Retina (tissue), 1 donor: ENCODE results near the gene DLG2.
"Not testable (repeated sequence)": the region's sequence is repeated elsewhere in the genome, so short reads cannot be mapped to it uniquely, and the experiment has no call there.

Source experiments
- DNase-seq: peaks from one replicate; pipeline ENCODE4 v3.0.0-alpha.2; 2016

DLG2 gene

DNA sequence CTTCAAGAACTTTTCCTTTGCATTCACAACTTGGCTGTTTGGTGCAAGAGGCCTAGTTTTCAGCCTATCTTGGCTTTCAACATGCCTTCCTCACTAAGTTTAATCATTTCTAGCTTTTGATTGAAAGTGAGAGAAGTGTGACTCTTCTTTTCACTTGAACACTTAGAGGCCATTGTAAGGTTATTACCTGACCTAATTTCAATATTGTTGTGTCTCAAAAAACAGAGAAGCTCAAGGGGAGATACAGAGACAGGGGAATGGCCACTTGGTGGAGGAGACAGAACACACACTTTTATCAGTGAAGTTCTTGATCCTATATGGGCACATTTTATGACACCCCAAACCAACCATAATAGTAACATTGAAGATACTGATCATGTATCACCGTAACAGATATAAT is 532.3 kb downstream of the DLG2 start:
- DNase-seq: no peak

DNA sequence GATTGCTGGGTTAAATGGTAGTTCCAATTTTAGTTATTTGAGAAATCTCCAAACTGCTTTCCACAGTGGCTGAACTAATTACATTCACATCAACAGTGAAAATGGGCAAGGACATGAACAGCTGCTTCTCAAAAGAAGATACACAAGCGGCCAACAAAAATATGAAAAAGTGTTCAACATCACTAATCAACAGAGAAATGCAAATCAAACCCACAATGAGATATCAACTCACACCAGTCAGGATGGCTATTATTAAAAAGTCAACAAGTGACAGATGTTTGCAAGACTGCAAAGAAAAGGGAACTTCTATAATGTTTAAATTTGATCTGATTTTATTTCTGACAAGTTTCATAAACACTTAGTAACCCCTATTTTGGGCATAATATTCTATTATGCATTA is 537.5 kb downstream of the DLG2 start:
- DNase-seq: no peak

DNA sequence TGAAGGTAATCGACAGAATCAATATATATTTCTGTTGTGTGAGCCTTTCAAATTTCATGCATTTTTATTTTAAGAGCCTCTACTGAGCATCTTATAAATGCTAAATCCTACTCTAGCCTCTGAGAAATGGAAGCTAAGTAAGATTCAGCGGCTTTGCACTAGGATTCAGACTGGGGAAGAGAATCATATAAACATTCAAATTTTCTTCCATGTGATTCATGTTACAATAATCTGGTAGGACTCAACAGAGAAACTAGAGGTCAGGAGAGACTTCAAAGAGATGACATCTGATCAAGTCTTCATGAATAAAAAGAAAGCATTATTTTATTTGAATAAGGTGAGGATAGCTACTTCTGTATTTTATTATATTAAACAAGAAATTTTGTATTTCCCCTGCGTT is 538.9 kb downstream of the DLG2 start:
- no peak for DNase-seq

DNA sequence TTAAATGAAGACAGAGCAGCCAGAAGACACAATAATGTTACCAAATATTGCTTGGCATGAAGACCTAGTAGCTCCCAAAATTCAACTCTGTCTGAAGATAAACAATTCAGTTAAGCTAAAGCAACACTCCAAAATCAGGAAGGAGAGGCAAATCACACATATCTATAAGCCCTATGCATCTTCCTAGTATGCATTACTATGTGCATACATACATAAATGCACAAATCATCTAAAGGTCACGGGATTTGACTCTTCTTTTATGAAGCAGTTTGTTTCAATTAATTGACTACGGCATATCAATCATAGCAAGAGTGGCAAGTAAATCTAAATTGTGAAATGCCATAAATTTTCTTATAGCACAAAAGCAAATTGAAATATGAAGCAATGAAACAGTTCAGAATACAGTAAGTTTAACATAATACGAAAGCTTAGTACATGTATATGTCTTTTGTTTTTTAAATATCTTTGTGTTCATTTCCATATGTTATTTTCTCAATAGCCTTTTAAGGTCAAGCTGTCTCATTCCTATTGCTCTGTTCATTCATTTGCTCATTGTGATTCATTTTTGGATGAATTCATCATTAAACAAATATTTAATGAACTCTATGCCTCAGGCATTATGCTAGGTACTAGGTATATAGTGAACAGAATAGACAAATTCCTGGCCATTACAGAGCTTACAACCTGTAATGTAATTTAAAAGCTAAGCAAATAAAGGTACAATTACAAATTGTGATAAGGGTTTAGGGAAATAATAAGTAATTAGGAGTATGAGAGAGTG is 540.5 kb downstream of the DLG2 start:
- no peak for DNase-seq

DNA sequence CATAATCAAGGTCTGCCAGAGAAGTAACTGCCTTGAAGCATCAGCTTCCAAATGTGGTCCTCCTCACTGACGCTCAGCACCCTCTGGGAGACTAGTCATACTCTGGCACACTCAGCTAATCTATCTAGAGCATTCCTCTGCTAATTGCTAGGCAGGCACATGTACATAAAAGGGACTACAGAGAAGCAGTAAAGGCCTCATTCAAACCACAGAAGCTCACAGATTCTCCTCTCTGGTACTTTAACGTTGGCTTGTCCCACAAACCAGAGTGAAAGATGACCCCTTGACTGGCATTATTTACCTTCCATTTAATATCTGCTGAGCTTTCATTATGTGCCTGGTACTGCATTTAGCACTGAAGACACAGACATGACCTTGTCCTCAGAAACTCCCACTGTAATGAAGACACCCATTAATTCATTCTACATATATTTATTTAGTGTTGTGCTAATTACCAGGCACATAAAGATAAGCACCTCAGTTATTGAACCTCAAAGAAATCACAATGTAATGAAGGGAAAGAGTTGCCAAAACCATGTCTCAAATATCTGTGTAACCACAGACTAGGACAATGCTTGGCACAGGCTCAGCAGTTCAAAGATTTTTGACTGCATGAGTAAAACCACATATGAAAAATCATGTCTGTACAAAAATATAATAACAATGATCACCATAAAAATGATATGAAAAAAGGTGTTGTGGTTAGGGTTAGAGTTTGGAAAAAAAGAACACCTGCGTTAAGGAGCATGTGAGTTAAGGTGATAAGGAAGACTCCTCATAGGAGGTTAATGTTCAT is 550.4 kb downstream of the DLG2 start:
- DNase-seq: no peak

DNA sequence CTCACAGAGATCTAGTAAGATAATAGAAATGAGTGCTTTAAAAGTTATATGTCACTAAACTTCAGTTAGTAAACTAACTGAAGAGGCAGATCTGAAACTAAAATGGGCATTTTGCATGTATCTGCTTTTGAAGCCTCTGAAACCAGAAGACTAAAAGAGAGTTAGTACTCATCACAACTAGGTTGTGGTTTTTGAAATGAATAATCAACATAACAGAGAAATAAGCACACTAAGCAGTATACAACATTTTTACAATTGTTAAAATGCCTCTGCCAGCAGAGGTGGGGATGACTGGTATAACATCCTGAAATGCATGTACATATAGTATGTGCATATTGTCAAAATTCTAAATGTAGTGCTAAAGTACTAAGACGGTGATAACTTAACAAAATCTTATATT is 564.5 kb downstream of the DLG2 start:
- DNase-seq: no peak

DNA sequence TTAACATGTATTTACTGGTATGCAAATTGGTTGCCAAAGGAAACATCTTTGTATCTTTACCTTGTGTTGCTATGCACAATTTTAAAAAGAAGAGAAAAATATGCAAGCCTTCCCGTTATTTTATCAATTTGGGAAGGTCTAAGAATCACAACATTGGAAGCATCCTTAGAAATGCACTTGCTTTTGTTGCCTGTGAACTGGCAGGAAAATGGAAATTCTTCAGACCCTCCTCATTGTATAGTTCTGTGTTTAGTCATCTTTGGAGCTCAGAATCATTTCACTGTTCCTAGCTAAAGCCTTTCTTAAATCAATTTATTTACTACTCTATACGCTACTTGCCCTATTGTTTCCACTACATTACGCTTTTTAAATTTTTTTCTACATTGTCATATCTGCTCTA is 574.5 kb downstream of the DLG2 start:
- DNase-seq: no peak

DNA sequence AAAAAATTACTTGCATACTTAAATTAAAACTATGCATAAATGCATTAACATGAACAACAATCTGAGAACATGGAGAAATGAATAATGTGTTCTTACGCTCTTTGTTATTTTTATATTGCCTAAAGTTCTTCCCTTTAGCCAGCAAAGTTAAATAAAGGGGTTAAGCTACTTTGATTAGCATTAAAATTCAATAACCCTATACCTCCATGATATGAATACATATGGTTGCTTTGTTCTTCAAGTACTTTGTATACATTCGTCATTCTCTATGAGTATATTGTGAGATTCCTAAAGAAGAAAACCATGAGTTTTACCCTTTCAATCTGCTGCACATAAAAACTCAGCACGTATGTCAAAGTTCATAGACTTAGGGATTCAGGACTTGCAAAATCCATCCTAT is 578.3 kb downstream of the DLG2 start:
- no peak for DNase-seq

DNA sequence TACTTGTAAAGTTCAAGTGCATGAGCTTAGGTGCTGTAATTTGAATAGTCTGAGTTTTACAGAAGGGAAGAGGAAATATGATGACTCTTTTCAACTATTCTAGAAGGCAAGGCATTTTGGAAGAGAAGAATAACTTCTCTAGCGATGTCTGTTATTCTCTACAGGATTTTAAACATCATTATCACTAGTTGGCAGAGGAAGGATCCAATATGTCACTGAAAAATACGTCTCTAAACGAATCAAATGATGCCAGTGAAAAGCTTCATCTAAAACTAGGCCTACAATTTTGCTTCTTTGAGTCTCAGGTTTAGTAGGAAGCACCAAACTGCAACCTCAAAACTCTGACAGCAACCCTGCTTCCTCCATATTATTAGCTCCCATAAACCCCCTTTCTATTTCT is 581.4 kb downstream of the DLG2 start:
- no peak for DNase-seq

DNA sequence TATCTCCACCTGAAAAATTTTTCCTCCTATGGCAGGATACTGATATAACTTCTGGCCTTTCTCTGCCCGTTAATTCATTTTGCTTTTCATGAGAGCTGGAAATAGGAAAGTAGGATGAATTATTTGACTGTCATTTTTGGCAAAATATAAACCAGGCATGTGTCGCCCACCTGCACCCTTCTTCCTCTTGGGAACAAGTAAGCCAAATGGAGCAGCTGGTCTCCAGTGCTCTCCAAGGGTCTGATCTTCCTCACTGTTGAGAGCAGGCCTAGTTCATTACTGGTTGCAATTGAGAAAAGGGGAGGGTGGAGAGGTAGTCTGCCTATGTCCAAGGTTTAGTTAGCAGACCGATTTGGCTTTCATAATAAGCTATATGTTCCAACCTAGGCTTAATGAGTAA is 582.2 kb downstream of the DLG2 start:
- DNase-seq: no peak

DNA sequence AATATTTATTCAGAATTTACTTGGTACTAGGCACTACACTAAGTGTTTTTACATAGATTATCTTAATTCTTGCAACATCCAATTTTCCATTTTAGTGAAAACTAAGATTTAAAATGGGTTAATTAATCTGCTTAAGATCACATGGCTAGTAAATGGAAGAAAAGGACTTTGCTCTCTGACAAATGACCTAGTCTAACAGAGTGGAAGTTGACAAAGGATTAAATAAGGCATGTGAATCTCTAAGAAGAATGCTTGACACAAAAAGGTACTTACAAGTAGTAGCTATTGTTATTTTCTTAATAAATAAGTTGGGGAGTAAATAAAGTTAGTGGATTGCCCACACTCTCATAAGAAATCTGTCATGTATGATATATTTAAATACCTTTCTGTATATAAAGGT is 584.8 kb downstream of the DLG2 start:
- DNase-seq: no peak

DNA sequence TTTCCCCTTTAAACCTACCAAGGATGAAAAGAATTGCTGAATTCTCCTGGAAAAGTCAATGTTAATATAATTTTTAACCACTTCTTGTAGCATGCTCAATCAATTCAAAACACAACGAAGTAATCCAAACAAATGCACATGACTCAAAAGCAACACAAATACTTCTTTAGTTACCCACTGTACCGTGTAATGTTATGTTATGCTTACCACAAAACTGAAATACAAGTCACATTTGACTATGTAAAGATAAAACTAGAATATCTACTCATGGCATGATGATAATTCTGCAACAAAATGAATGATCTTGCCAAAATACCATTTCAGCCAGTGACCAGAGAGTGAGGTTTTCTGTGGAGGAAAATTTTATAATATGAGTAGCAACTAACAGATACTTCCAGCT is 587.0 kb downstream of the DLG2 start:
- no peak for DNase-seq

DNA sequence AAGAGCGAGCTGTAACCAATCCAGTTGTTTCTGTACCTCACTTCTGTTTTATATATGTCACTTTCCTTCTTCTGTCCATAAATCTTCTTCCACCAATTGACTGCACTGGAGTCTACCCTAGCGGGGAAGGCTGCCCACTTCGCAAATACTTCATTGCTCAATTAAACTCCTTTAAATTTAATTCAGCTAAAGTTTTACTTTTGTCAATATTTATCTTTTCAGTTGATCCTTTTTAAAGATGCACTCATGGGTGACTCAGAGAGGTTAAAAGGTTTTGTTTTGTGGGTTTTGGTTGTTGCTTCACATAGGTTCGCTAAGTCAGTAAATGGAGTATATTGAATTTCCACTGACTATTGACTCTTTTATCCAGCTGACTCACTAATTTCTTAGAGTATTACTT is 597.2 kb downstream of the DLG2 start:
- DNase-seq: no peak

DNA sequence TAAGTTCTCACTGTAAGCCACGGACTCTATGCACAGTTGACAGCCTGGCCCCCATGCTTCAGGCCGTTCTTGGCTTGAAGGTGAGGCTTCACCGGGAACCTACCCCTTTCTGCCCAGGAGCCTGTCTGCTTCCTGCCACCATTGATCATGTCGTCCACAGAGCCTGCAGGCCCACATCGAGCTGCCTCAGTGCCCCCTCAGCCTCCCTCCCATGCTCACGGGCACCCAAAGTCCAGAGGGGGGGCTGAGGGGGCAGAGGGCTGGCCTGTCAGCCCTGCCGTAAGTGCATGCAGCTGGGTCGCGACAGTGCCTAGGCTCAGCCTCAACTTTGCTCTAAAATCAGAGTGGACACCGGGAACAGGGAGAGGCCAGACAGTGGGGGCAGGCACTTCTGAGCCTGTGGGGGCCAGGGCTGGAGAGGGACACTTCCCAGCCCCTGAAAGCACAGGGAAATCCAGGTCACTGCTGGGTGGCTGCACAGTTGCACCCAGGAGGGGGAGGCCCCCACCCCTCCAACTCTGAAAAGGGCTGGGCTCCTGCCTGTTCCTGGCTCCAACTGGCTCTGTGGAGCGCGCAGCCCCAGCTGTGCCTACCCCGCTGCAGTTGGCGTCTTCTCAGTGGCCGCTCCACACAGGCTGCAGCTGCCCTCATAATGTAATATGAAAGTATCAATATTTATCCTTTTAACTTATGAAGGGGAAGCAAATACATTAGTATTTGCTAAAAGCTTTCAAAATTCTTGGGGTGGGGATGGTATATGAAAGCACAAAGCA is 598.6 kb downstream of the DLG2 start:
- no peak for DNase-seq

DNA sequence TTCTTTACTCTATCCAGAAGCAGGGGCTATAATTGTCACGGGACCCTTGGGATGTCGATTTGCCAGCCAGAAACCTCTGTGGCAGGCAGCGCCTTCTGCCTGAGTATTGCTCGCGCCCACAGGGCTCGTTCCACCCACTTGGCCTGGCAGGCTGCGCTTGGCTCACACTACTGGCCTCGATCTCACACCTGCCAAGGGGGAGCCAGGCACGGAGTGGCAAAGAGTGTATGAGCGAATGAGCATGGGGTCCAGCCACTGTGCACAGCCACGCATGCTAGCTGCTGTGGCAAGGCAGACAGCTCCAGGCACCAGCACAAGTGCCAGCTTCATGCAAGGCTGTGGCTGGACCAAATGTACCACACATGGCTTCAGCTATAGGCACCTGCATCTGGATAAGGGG is 599.8 kb downstream of the DLG2 start:
- no peak for DNase-seq

DNA sequence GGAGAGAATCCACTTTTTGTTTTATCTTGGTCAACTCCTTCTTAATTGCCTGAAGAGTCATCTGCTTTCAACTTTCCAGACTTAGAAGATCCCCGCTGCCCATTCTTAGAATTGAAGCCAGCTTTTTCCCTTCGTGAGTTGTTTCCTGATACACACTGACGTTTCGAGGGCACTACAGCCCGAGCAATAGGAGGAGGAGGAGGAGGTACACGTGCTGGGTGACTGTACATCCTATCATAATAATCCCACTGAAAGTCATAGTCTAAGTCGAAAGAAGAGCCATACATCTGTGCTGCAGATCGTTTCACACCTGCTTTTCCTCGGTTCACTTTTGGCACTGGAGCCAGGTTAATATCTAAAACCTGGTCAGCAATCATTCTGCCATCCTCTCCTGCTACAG is 606.1 kb downstream of the DLG2 start:
- no peak for DNase-seq

DNA sequence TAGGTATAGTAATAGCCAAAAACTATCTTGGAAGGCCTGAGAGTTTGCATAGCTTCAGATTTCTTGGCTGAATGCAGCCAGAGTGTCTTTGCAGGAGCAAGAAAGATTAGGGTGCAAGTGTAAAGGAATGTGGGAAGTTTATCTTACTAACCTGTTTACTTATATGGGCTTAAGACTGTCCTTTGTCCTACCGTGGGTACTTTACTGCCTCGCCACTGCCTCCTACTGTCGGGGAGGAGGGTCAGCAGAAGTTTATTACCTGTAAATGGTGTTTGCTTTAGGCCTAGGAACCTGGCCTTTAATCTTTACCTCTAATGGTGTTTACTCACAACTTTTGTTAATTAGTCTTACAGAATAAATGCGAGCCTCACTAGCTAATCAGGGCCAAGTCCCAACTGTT is 633.8 kb downstream of the DLG2 start:
- no peak for DNase-seq

DNA sequence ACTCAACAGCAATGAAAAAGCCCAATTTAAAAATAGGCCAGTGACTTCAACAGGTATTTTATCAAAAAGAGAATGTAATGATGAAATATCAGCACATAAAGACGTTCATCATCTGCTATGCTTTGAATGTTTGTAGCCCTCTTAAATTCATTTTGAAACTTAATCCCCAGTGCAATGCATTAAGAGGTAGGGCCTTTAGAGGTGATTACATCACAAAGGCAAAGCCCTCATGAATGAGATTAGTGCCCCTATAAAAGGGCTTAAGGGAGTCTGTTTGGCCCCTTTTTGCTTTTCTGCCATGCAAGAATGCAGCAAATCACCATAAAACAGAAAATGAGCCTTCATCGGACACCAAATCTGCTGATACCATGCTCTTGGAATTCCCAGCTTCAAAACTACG is 637.0 kb downstream of the DLG2 start:
- DNase-seq: no peak

DNA sequence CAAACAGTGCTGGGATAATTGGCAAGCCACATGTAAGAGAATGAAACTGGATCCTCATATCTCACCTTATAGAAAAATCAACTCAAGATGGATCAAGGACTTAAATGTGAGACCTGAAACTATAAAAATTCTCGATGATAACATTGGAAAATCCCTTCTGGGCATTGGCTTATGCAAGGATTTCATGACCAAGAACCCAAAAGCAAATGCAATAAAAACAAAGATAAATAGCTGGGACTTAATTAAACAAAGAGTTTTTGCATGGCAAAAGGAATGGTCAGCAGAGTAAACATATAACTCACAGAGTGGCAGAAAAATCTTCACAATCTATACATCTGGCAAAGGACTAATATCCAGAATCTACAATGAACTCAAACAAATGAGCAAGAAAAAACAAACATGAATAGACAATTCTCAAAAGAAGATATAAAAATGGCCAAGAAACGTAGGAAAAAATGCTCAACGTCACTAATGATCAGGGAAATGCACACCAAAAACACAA is 639.4 kb downstream of the DLG2 start:
- not testable (repeated sequence) for DNase-seq

DNA sequence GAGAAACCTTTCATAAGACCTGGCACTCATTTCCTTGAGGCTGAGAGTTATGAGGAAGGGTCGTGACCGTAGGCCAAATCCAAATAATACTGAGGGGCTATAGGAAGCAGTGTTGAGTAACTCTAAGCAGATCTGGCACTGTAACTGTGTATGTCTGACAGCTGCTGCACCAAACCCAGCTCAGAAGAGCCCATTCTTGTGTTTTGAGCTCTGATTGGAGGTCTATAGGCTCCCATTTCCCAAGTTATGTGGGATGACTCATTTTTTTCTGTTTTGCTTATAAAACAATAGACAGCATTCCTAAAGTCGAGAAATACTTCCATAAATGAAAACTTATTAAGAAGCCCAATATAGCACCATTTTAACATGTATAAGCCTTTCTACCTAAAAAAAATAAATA is 645.8 kb downstream of the DLG2 start:
- no peak for DNase-seq

DNA sequence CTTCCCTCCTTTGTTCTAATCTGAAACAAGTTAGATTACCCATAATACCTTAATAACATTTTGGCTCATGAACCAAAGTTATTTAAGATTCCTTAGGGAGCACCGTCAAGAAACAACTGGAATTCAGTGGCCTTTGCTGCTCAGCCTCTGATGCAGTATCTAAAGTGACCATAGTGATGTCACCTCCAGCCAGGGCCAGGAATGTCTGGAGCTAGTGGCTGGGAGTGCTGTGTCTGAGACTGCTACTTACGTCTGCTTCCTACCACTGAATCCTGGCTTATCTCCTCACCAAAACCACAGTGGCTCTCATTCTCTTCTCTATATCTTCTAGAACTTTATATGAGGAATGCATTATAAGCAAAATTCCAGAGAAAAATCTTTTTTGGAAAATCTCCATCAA is 658.0 kb downstream of the DLG2 start:
- no peak for DNase-seq

DNA sequence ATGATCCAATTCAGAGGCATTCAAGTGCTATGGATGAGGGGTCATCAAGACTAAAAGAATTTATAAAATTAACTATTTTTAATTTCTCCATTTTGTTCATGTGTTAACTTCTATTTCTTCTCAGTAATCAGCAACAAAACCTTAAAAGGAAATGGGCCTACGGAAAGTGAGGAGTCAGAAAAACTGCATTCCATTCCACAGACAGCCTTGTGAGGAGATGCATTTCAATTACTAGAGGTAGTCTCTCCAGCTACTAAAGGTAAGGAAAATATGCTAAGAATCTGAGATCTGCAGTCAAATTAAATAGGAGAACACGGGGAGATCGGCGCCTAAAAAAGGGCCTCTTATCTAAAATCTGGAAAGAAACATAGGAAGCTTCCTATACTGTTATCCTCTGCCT is 661.7 kb downstream of the DLG2 start:
- DNase-seq: no peak

DNA sequence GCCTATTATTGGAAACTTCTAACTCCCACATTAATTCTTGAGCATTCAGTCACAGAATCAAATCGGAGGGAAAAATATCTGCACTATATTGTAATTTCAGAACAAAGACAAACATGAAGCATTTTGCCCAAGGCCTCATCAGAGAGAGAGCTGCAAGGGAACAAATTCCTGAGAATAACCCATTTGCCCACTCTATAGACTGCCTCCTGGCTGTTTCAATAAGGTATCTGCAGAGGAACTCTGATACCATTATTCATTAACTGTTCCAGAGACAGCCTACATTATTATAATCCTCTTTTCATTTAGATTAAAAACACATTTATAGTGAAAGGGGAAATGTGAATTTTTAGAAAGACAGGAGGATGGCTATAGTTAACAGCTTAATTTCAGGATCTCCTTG is 663.9 kb downstream of the DLG2 start:
- no peak for DNase-seq

DNA sequence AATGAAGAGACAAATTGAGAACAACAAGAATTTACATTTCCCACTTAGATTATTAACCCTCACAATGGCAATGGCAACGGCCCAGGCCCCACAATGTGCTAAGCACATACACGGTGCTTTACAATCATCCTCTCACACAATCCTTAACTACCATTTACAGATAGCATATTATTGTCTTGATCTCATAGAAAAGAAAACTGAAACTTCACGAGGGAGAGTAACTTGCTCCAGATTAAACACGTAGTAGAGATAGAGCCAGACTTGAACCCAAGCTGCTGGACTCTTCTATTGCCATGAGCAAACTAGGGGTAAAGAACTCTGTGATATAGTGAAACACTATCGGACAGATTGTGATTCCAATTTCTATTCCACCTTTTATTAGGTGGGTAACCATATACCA is 665.1 kb downstream of the DLG2 start:
- DNase-seq: no peak
